GM18508 (cell line): Measurements from ENCODE around the gene TEX48.

Source experiments
- ATAC-seq: cut with Tn5 transposase; IDR thresholded peaks from one replicate; pipeline ENCODE4 v1.9.1; 2021; ENCODE audit warnings: moderate number of reproducible peaks; ENCODE audit not compliant: insufficient read depth, unreplicated experiment

The TEX48 gene

DNA sequence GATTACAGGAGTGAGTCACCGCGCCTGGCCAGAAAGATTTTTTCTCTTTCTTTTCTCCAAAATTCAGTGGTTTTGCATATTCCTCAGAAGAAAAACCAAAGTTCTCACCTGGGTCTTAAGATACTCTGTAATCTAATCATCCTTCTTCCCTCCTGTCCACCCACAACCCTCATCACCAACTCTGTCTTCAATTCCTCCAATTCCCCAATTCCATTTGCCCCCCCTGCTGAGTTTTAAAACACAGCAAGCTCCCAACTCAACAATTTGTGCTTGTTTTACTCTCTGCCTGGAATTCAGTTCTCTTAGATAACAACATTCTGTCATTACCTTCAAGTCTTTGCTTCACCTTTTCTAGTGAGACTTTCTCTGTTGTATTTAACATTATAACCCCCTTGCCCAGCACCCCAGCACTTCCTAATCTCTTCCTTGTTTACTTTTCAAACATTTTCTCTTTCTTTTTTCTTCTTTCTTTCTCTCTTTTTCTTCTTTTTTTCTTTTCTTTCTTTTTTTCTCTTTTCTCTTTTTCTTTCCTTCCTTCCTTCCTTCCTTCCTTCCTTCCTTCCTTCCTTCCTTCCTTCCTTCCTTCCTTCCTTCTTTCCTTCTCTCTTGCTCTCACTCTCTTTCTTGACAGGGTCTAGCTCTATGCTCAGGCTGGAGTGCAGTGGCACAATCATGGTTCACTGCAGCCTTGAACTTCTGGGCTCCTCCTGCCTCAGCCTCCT lies 7.8 kb downstream of the TEX48 start:
- no peak for ATAC-seq

DNA sequence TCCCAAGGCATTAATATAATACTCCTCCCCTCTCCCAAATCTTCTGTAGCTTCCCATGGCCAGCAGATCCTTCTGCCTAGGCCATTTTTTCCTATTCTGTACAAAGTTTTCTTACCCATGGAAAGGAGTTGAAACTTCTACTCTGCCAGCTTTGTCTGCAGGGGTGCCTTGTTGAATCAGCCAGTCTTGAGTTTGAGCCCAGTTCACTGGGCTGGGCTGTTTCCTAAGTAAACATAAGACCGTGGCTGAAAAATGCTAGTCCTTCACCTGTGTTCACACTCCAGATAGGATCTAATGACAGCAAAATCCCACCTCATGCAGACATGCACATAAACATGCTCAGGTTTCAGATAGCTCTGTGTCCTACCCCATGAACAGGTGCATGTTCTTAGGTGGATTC lies 10.4 kb downstream of the TEX48 start:
- no peak for ATAC-seq

DNA sequence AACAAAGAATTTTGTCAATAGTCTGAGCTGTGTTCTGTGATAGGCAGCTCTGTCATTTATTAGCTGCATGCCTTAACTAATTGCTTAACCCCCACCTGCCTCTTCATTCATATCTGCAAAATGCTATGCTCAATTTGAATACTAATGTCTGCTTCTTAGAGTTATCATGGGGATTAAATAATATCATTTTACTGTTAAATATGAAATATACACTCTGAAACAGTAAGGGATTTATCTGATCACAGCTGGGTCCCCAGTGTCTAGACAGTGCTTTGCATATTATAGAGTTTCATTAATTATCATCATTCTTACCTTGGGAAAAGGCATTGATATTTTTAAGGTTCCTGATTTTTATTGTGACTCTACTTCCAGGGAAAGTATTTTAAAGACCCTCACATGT lies 12.0 kb downstream of the TEX48 start:
- ATAC-seq = no peak

DNA sequence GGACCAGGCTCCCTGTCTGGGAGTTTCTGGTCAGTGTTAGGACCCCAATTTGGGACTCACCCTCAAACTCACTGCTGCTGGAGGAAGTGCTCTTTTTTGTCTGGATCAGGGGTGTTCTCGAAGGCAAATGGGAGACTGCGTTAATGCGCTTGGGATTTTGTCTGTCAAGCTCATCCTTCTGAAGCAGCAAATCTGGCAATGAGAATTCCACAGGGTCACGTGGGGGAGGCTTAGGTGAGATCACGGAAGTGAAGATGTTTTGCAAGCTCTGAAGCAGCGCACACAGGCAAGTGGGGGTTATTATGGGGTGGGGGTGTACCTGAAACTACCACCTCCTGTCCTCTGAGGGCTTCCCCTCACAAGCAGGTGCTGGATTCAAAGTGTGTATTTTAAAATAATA lies 13.8 kb downstream of the TEX48 start:
- ATAC-seq = no peak

- no peak for ATAC-seq
These were observed 15.1 kb downstream of the TEX48 start for GRCh38 chr9:114666851-114667250.

GRCh38 chr9:114666401-114666800 lies 15.6 kb downstream of the TEX48 start:
- ATAC-seq = no peak

GRCh38 chr9:114664181-114664580 lies 17.8 kb downstream of the TEX48 start:
- no peak for ATAC-seq

DNA sequence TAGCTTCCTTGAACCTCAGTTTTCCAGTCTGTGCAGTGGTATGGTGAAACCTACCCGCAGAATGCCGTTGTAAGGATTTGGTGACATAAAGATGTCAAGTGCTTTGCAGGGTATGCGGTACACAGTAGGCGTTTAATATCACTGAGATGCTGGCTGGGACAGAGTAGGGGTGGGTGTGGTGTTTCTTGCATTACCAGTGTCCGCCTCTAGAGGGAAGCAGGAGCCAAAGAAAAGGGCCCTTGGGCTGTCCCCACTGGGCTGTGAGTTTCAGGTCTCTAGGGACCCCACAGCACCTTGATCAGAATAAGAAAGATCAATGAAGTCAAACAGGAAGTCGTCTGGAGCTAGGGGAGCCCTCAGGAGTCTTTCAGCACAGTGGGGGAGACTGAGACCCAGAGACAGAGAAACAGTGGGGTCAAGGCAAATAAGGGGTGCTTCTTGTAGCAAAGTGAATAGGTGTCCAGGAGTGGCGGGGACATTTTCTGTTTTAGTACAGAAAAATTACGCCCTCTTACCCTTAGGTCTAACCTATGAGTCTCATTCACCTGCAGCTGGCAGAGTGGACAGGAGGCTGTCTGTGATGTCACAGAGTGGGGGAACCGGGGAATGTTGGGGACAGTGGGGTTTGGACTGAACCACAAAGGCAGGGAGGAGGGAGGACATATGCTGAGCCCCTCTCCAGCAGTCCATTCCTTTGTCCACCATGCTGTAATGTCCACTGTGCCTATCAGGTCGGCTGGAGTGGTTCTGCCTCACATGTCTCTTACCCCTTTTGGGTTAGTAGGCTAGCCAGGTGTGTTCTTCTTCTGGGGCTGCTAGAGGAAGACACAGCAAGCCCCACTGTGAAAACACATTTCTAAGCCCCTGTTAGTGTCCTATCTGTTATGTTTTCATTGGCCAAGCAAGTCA lies 19.7 kb downstream of the TEX48 start:
- peak; percentile 26 for ATAC-seq

DNA sequence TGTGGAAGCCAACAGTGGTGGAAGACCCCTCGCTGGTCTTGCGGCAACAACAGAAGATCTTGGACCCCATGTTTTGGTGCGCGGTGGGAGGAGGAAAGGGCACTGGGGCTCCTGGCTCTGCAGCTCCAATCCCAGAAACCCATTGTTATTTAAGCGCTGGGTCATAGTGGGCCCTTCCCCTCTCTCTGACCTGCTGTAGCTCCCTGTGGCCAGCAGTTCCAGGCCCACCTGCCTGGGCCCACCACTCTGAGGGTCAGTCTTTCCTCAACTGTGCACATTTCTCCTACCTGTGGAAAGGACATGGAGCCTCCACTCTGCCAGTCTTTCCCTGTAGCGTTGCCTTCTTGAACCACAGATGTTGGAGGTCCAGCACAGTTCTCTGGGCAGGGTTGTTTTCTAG lies 24.3 kb downstream of the TEX48 start, which contains the start of gene TEX53:
TSS of gene TEX53 (minus strand) at position 101 of the 400 bp plus-strand sequence. CDS start at position 70, 31 bp downstream.
- ATAC-seq = no peak

GRCh38 chr9:114656301-114656700 lies 25.7 kb downstream of the TEX48 start:
- no peak for ATAC-seq

- ATAC-seq = no peak
These were observed 26.3 kb downstream of the TEX48 start for GRCh38 chr9:114655689-114656088.

DNA sequence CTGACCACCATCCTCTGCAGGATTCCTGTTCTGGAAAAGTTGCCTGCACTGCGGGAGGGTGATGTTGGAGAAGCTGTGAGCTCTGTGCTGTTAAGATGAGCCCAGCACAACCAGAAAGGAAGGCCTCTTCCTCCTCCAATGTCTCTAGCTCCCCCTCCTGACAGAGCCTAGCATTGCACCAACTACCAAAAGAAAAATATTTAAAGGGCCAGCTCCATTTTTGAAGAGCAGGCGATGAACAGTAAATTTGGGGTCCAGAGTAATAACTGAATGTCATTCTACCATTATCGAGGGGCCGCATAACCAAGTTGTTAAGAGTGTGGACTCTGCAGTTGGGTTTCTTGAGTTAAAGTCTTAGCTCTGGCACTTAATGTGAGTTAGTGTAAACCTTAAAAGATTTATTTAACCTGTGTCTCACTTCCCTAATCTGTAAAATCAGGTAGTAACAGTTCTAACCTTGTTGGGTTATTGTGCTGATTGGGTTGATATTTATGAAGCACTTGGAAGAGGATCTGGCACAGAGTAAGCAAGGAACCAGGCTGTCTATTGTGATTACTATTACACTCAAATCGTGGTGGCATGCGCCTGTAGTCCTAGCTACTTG lies 28.3 kb downstream of the TEX48 start:
- ATAC-seq = no peak

DNA sequence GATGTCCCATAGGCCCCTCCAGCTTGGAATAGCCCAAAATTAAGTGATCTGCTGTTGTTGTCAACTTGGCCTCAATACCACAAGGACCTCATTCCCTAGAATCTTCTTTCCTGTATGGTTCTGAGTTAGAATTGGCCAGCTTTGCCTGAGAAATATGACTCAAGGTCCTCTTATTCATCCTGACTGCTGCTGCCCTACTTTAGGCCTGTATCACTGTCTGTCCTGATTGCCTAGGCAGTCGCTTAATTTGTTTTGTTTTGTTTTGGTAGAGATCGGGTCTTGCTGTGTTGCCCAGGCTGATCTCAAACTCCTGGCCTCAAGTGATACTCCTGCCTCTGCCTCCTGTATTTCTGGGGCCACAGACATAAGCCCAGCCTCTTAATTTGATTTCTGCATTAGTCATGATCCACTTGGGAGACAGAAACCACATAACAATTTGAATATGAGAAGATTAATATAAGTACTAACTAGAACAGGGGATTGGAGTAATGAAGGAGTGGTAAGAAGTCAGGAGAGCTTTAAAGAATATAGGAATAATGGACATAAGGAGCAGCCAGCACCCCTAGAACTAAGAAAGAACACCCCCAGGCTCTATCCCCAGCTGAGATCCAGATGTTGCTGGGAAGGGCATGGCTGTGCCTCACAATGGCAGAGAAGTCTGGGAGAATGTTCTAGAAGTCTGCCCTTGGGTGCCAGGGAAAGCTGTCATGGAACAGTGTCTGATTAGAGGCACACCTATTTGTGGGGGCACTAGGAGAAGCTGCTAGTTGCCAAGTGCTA lies 29.0 kb downstream of the TEX48 start:
- no peak for ATAC-seq

GRCh38 chr9:114643896-114644295 lies 38.1 kb downstream of the TEX48 start:
- ATAC-seq = no peak

DNA sequence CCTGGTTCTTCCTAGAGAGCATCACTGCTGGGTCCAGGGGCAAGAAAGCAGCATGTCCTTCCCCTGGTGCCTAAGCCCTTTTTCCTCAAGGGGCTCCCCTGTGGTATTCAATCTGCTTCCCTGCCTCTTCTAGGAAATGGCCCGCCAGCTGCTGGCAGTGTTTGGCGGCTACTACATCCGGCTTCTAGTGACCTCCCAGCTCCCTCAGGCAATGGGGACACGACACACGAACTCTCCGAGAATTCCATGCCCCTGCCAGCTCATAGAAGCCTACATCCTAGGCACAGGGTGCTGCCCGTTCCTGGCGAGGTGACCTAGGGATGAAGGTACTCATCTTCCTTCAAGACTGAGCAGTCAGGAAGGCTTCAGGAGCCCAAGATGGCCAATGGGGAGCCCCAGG lies 39.0 kb downstream of the TEX48 start:
- no peak for ATAC-seq

GRCh38 chr9:114641967-114642366 lies 40.0 kb downstream of the TEX48 start:
- no peak for ATAC-seq

GRCh38 chr9:114638404-114638803 lies 43.6 kb downstream of the TEX48 start:
- no peak for ATAC-seq

GRCh38 chr9:114634387-114634786 lies 47.6 kb downstream of the TEX48 start:
- ATAC-seq = no peak

DNA sequence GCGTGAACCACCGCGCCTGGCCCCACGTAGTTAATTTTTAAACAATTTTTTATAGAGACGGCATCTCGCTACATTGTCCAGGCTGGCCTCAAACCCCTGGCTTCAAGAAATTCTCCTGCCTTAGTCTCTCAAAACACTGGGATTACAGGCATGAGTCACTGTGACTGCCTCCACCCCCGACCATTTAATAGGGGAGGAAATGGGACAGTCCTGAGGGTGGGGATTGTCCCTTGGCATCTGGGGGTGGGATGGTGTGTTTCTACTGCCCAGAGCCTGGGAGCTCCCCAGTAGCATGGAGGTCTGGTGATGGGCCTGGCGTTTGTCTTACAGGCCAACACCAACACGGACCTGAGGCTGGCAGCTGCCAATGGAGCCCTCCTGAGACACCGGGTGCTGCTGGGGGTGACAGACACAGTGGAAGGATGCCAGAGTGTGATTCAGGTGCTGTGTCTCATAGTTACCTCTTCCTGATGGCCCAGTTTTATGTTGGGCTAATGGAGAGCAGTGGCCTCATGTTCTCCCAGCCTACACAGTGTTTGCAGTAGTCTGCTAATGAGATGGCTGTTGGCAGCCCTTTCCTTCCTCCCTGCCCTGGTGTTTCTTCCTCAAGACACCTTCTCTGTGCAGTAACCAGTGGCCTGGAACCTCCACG lies 48.4 kb downstream of the TEX48 start:
- ATAC-seq = no peak

DNA sequence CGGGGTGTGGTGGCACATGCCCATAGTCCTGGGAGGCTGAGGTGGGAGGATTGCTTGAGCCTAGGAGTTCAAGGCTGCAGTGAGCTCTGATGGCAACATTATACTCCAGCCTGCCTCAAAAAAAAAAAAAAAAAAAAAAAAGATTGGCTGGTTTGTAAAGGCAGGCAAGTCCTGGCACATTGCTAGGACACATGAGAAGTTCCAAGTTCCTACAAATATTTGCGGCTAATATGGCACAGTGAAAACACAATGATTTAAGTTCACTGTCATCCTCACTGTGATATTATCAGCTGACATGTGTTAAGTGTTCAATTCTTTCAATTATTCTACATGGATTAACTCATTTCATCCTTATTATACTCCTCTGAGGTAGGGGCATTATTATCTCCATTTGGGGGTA lies 50.8 kb downstream of the TEX48 start:
- ATAC-seq = no peak
